Activated CD4-positive, alpha-beta T cell treated with anti-CD3 and anti-CD28 coated beads, Interleukin-2, Interleukin-4, amounts not matched to agents 100 ng/mL and 50 ng/mL, durations not matched to agents 16 hours and 8 hours (primary cell): ENCODE data around the gene SUGP2.

Source experiments
- DNase-seq: peaks from one replicate; pipeline ENCODE4 v3.0.0-alpha.2; 2020; ENCODE audit warnings: low spot score

Gene SUGP2

GRCh38 chr19:18951721-18952281 is 81.5 kb downstream of the SUGP2 start:
- DNase-seq, result no peak

GRCh38 chr19:18949858-18950257 is 83.5 kb downstream of the SUGP2 start:
- DNase-seq, result no peak

GRCh38 chr19:18948976-18949356 is 84.4 kb downstream of the SUGP2 start:
- DNase-seq, result no peak

GRCh38 chr19:18948075-18948975 is 85.0 kb downstream of the SUGP2 start:
- DNase-seq, result no peak

GRCh38 chr19:18946918-18947317 is 86.4 kb downstream of the SUGP2 start:
- DNase-seq, result no peak

GRCh38 chr19:18946335-18946734 is 87.0 kb downstream of the SUGP2 start:
- no peak for DNase-seq

GRCh38 chr19:18945297-18945696 is 88.0 kb downstream of the SUGP2 start:
- DNase-seq, result no peak

GRCh38 chr19:18943465-18943864 is 89.9 kb downstream of the SUGP2 start:
- DNase-seq, result no peak

GRCh38 chr19:18942692-18943091 is 90.6 kb downstream of the SUGP2 start:
- DNase-seq, result no peak

GRCh38 chr19:18941628-18942354 is 91.5 kb downstream of the SUGP2 start:
- no peak for DNase-seq
